ENCODE results near the gene MCMBP. TPM values are rescaled to one million over a fixed set of nuclear protein-coding genes. Genes with fewer than 3 reads are reported as not detected.

Gene MCMBP
- total RNA-seq, 3 donors from 2014 or later = 49.9 to 56.4 (median 52.2) TPM

DNA sequence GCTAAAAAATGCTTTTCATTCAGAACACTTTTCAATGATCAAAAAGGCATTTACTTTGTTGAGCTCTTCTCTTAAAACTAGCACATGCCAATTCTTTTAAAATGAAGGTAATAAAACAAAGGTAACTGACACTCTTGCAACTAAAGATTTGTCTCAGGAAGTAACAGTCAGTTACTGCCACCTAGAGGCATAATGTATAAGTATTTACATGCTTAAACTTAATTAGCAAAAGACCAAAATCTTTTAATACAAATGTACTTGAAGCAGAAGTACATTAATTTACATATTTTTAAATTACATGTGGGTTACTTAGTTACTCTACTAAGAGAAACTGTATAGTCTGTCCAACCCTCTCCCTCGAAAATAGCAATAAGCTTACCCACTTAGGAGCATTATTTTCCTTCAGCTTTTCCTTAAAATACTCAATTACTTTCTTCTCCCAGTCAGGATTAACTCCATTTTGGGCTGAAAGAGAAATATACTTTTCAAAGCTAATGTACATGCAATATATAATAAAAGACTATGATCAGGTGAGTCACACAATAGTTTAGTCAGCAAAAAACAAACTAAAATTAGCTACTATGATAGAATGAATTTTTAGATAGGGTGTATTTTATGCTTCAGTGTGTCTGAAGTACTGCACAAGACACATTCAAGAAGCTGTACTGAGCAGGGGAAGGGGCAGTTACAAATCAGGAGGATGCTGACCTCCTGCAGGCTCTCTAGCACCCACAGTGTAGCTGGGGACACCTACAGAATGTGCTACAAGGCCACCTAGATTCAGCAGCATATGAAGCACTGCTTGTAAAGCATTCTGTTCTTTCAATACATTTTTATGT, 13.0 kb downstream of the MCMBP start:
- no peaks in the 10 kb centered on the region for H3K27me3 ChIP-seq
- no peaks in the 10 kb centered on the region for H3K4me1 ChIP-seq
- intact Hi-C loops (cut with DNase I; ENCODE audit: low total_unique reads) = no loop called here
- H3K9me3 ChIP-seq = no peaks in the 10 kb centered on the region
- no peak overlapping the region for H3K27ac ChIP-seq
- DNase-seq (ENCODE audit: low spot score in 2 of 2) = no peak
- H3K36me3 ChIP-seq = peaks cover 4% of the 10 kb centered on the region
- no peak overlapping the region for H3K4me3 ChIP-seq
- TF ChIP-seq POLR2A (IDR thresholded peaks at IDR 0.05) = no peak
- TF ChIP-seq, protein P1, sequence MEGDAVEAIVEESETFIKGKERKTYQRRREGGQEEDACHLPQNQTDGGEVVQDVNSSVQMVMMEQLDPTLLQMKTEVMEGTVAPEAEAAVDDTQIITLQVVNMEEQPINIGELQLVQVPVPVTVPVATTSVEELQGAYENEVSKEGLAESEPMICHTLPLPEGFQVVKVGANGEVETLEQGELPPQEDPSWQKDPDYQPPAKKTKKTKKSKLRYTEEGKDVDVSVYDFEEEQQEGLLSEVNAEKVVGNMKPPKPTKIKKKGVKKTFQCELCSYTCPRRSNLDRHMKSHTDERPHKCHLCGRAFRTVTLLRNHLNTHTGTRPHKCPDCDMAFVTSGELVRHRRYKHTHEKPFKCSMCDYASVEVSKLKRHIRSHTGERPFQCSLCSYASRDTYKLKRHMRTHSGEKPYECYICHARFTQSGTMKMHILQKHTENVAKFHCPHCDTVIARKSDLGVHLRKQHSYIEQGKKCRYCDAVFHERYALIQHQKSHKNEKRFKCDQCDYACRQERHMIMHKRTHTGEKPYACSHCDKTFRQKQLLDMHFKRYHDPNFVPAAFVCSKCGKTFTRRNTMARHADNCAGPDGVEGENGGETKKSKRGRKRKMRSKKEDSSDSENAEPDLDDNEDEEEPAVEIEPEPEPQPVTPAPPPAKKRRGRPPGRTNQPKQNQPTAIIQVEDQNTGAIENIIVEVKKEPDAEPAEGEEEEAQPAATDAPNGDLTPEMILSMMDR (IDR thresholded peaks at IDR 0.05) = peak in 2 of 3 donors; percentile 51 to 64

DNA sequence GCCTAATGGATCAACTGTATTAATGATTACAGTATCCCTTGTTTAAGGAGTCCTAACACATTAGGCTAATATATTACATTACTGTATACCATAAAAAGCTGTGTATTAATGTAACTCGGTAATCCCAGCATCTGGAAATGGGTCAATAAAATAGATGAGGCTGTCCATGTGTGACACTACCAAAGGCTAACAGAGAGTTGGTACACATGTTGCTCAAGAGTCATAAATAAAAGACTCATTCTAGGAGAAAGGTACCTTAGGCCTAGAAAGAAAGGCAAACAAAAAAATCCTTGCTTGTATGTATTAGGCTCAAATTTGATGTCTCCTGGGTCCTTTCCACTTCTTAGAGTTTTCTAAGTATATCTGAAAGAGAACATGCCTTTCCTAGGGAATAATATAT, 14.6 kb downstream of the MCMBP start:
- no peak overlapping the region for H3K27ac ChIP-seq

DNA sequence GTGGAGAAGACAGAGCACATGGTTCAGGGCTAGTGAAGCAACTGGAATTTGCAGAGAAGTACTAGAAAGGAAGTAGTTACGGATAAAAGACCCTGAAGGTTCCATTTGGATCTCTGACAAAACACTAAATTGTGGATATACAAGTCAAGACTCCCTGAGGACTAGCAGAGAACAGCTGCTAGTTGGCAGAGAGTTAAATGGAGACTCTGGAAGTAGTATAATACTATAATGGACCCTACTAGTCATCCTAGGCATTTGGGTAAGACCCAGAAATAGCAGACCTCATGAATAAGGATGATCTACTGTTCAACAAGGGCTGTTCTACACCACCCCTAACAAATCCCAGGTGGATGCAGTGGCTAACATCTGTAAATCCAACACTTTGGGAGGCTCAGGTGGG, 19.1 kb downstream of the MCMBP start:
- no peaks in the 10 kb centered on the region for H3K9me3 ChIP-seq
- no peaks in the 10 kb centered on the region for H3K4me1 ChIP-seq
- TF ChIP-seq, protein P1 (IDR thresholded peaks at IDR 0.05) = no peak
- TF ChIP-seq POLR2A (IDR thresholded peaks at IDR 0.05) (no peak), POLR2AphosphoS5 (IDR thresholded peaks at IDR 0.05) (no peak)
- H3K36me3 ChIP-seq = peaks cover 4% of the 10 kb centered on the region
- H3K27ac ChIP-seq = no peak overlapping the region
- no peak overlapping the region for H3K4me3 ChIP-seq
- no peak for DNase-seq (ENCODE audit: low spot score in 2 of 2)
- no peaks in the 10 kb centered on the region for H3K27me3 ChIP-seq
- intact Hi-C loops (cut with DNase I; ENCODE audit: low total_unique reads) = no loop called here

More for the DNA sequence above, 14.6 kb downstream of the MCMBP start:
- TF ChIP-seq POLR2AphosphoS5 (IDR thresholded peaks at IDR 0.05) (no peak), POLR2A (IDR thresholded peaks at IDR 0.05) (no peak)
- TF ChIP-seq, protein P1 (IDR thresholded peaks at IDR 0.05) = no peak
- H3K9me3 ChIP-seq = no peaks in the 10 kb centered on the region
- H3K4me3 ChIP-seq = no peak overlapping the region
- no peaks in the 10 kb centered on the region for H3K4me1 ChIP-seq
- no peak for DNase-seq (ENCODE audit: low spot score in 2 of 2)
- intact Hi-C loops (cut with DNase I; ENCODE audit: low total_unique reads) = no loop called here
- no peaks in the 10 kb centered on the region for H3K27me3 ChIP-seq
- H3K36me3 ChIP-seq = peaks cover 4% of the 10 kb centered on the region

DNA sequence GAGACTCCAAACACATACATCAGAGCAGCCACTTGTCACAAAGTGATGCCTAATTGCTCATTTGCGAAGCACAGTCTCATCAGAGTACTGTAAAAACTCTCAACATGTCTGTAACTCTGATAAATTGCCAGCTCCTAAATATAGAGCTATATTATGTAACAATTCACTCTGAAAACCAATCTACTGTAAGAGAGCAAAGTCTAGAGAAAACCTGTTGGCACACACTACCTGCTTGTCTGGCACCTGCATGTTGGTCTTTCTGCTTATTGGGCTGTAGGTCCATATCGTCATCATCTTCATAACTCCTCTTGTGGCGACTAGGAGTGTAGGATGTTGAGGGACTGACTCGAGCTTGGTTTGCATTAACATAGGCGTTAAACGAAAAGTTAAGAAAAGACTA, 19.8 kb downstream of the MCMBP start:
- H3K4me3 ChIP-seq = no peak overlapping the region
- no peaks in the 10 kb centered on the region for H3K27me3 ChIP-seq
- no peaks in the 10 kb centered on the region for H3K4me1 ChIP-seq
- DNase-seq (ENCODE audit: low spot score in 2 of 2) = no peak
- peaks cover 4% of the 10 kb centered on the region for H3K36me3 ChIP-seq
- H3K9me3 ChIP-seq = no peaks in the 10 kb centered on the region
- intact Hi-C loops (cut with DNase I; ENCODE audit: low total_unique reads) = no loop called here
- no peak overlapping the region for H3K27ac ChIP-seq
- no peak for TF ChIP-seq POLR2AphosphoS5 (IDR thresholded peaks at IDR 0.05)
- TF ChIP-seq, protein P1 (IDR thresholded peaks at IDR 0.05) = no peak
- TF ChIP-seq POLR2A (IDR thresholded peaks at IDR 0.05) = no peak

DNA sequence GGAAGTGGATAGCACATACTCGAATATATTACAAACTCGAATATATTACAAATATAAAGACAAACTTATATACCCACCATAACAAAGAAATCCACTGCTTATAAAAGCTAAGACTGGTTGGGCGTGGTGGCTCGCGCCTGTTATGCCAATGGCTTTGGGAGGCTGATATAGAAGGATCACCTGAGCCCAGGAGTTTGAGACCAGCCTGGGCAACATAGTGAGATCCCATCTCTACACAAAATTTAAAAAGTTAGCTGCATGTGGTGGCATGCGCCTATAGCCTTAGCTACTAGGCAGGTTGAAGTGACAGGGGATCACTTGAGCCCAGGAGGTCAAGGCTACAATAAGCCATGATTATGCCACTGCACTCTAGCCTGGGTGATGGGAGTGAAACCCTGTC, 20.4 kb downstream of the MCMBP start:
- Histone ChIP-seq H3K27ac (no peak overlapping the region), H3K36me3 (peaks cover 4% of the 10 kb centered on the region), H3K27me3 (no peaks in the 10 kb centered on the region), H3K9me3 (no peaks in the 10 kb centered on the region), H3K4me3 (no peak overlapping the region), H3K4me1 (no peaks in the 10 kb centered on the region)
- DNase-seq (ENCODE audit: low spot score in 2 of 2) = no peak
- intact Hi-C loops (cut with DNase I; ENCODE audit: low total_unique reads) = no loop called here
- TF ChIP-seq POLR2AphosphoS5 (IDR thresholded peaks at IDR 0.05) = no peak
- TF ChIP-seq, protein P1 (IDR thresholded peaks at IDR 0.05) = no peak
- TF ChIP-seq POLR2A (IDR thresholded peaks at IDR 0.05) = no peak
